ENCODE measurements around the gene IFNL1.

IFNL1 gene

DNA sequence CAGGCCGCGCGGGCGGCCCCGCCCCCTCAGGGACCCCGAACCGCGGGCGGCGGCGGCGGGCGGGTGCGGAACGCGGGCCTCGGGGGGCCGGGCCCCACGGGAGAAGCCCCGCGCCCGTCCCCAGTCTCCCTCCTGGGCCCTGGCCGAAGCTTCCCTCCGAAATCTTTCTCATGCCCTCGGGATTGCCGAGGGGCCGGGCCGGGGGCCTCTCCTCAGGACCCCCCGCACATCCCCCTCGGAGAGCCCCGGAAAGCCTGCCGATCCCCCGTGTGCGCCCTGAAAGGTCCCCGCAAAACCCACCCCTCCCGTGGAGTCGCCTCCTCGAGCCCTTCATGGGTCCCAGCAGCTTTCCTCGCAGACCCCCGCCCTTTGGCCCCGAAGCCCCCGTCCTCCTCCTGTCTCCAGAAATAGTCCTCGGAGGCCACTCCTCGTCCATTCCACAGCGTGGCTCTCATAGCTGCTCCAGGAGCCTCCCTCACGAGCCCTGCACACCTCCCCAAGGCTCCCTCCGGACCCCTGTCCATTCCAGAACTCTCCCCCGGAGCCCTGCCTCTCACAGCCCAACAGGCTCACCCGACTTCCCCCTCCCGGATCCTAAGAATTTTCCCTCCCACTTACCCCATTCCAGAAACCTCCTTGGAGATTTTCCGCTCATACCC, 46.6 kb downstream of the IFNL1 start:
- TF ChIP-seq ISL1 (CRISPR knock-in tag; IDR thresholded peaks at IDR 0.05) (no peak), SNAI2 (CRISPR knock-in tag; IDR thresholded peaks at IDR 0.05) (no peak), ZNF565 (CRISPR knock-in tag; conservative IDR thresholded peaks at IDR 0.05; ENCODE audit: low read depth) (no peak), GLIS3 (CRISPR knock-in tag; IDR thresholded peaks at IDR 0.05) (no peak), ZFP3 (CRISPR knock-in tag; IDR thresholded peaks at IDR 0.05) (no peak), BACH2 (CRISPR knock-in tag; IDR thresholded peaks at IDR 0.05; ENCODE audit: borderline replicate concordance) (no peak), ZC3H10 (CRISPR knock-in tag; IDR thresholded peaks at IDR 0.05) (no peak), ZNF8 (CRISPR knock-in tag; IDR thresholded peaks at IDR 0.05) (no peak), CSDC2 (CRISPR knock-in tag; IDR thresholded peaks at IDR 0.05) (no peak), ARNTL (CRISPR knock-in tag; IDR thresholded peaks at IDR 0.05; ENCODE audit: borderline replicate concordance, low read depth) (no peak), ESRRG (CRISPR knock-in tag; IDR thresholded peaks at IDR 0.05) (no peak), ZNF70 (CRISPR knock-in tag; IDR thresholded peaks at IDR 0.05) (no peak), OSR1 (CRISPR knock-in tag; IDR thresholded peaks at IDR 0.05) (no peak), ZFP30 (CRISPR knock-in tag; IDR thresholded peaks at IDR 0.05) (no peak), TOX (CRISPR knock-in tag; IDR thresholded peaks at IDR 0.05; ENCODE audit: borderline replicate concordance) (no peak), TCF4 (CRISPR knock-in tag; IDR thresholded peaks at IDR 0.05; ENCODE audit: borderline replicate concordance) (no peak)
- TF ChIP-seq, protein P1, sequence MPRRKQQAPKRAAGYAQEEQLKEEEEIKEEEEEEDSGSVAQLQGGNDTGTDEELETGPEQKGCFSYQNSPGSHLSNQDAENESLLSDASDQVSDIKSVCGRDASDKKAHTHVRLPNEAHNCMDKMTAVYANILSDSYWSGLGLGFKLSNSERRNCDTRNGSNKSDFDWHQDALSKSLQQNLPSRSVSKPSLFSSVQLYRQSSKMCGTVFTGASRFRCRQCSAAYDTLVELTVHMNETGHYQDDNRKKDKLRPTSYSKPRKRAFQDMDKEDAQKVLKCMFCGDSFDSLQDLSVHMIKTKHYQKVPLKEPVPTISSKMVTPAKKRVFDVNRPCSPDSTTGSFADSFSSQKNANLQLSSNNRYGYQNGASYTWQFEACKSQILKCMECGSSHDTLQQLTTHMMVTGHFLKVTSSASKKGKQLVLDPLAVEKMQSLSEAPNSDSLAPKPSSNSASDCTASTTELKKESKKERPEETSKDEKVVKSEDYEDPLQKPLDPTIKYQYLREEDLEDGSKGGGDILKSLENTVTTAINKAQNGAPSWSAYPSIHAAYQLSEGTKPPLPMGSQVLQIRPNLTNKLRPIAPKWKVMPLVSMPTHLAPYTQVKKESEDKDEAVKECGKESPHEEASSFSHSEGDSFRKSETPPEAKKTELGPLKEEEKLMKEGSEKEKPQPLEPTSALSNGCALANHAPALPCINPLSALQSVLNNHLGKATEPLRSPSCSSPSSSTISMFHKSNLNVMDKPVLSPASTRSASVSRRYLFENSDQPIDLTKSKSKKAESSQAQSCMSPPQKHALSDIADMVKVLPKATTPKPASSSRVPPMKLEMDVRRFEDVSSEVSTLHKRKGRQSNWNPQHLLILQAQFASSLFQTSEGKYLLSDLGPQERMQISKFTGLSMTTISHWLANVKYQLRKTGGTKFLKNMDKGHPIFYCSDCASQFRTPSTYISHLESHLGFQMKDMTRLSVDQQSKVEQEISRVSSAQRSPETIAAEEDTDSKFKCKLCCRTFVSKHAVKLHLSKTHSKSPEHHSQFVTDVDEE (CRISPR knock-in tag; IDR thresholded peaks at IDR 0.05): no peak
- TF ChIP-seq, protein P2, sequence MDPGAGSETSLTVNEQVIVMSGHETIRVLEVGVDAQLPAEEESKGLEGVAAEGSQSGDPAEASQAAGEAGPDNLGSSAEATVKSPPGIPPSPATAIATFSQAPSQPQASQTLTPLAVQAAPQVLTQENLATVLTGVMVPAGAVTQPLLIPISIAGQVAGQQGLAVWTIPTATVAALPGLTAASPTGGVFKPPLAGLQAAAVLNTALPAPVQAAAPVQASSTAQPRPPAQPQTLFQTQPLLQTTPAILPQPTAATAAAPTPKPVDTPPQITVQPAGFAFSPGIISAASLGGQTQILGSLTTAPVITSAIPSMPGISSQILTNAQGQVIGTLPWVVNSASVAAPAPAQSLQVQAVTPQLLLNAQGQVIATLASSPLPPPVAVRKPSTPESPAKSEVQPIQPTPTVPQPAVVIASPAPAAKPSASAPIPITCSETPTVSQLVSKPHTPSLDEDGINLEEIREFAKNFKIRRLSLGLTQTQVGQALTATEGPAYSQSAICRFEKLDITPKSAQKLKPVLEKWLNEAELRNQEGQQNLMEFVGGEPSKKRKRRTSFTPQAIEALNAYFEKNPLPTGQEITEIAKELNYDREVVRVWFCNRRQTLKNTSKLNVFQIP (CRISPR knock-in tag; IDR thresholded peaks at IDR 0.05; ENCODE audit: borderline replicate concordance, low read depth): no peak
- TF ChIP-seq, protein P3, sequence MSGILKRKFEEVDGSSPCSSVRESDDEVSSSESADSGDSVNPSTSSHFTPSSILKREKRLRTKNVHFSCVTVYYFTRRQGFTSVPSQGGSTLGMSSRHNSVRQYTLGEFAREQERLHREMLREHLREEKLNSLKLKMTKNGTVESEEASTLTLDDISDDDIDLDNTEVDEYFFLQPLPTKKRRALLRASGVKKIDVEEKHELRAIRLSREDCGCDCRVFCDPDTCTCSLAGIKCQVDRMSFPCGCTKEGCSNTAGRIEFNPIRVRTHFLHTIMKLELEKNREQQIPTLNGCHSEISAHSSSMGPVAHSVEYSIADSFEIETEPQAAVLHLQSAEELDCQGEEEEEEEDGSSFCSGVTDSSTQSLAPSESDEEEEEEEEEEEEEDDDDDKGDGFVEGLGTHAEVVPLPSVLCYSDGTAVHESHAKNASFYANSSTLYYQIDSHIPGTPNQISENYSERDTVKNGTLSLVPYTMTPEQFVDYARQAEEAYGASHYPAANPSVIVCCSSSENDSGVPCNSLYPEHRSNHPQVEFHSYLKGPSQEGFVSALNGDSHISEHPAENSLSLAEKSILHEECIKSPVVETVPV (CRISPR knock-in tag; IDR thresholded peaks at IDR 0.05): no peak
- TF ChIP-seq, protein P4, sequence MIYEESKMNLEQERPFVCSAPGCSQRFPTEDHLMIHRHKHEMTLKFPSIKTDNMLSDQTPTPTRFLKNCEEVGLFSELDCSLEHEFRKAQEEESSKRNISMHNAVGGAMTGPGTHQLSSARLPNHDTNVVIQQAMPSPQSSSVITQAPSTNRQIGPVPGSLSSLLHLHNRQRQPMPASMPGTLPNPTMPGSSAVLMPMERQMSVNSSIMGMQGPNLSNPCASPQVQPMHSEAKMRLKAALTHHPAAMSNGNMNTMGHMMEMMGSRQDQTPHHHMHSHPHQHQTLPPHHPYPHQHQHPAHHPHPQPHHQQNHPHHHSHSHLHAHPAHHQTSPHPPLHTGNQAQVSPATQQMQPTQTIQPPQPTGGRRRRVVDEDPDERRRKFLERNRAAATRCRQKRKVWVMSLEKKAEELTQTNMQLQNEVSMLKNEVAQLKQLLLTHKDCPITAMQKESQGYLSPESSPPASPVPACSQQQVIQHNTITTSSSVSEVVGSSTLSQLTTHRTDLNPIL (CRISPR knock-in tag; IDR thresholded peaks at IDR 0.05; ENCODE audit: low read depth): no peak
- ATAC-seq: no peak

DNA sequence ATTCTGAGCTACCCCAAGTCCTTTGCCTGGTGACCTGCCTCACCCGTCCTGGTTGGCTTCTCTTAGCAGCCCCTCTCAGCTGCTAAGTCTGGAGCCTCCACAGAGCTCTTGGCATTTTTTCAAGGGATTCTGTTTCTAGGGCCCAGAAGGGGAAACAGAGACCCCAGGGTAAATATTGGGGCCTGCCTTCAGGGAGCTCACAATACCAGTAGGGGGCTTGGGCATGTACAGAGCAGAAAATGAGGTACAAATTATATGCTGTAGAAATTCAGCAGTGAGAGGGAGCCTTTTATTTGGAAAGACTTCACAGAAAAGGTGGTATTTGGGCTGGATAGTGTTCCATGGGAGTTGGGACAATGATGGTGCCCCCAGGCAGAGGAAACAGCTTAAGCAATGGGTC, 49.7 kb downstream of the IFNL1 start:
- no peak for TF ChIP-seq RARB (CRISPR knock-in tag; IDR thresholded peaks at IDR 0.05)
- TF ChIP-seq ZNF70 (CRISPR knock-in tag; IDR thresholded peaks at IDR 0.05): no peak
- TF ChIP-seq TOX (CRISPR knock-in tag; IDR thresholded peaks at IDR 0.05; ENCODE audit: borderline replicate concordance): no peak
- no peak for ATAC-seq

DNA sequence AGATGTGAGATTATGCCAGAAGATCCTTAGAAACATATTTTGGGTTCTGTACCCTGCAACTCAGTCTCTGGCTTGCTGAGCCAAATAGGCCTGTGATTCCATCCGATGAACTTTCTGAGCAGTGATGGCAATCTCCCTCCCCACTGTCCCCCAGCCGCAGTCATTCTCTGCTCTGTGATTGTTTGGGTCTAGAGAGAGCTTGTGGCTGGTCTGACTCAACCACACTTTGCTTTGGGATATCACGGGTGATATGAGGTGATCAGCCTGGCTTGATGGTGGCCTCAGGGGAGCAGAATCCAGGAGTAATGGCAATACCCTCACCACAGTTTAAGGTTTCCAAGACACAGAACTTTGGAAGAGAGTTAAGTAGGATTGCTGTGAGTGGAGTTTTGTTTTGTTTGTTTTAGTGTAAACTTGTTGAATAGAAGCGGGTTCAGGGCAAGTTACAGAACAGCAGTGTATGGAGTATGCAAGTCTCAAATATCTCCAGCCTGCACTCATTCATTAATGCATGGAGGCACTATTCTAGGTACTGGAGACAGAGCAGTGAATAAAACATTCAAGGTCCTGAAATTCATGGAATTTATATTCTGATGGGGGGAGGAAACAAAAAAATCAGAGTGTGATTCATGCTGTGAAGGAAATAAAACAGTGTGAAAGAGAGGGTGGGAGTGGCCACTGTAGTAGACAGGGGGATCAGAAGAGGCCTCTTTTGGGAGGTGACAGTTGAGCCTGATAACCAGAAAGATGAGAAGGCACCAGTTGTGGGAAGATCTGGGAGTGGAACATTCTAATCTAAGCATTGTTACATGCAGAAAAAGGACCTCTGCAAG, 51.3 kb downstream of the IFNL1 start:
- no peak; the same call in 2 of the 3 replicates for ATAC-seq
- TF ChIP-seq GLIS3 (CRISPR knock-in tag; IDR thresholded peaks at IDR 0.05) (no peak), BACH2 (CRISPR knock-in tag; IDR thresholded peaks at IDR 0.05; ENCODE audit: borderline replicate concordance) (no peak), ZNF8 (CRISPR knock-in tag; IDR thresholded peaks at IDR 0.05) (no peak), TOX (CRISPR knock-in tag; IDR thresholded peaks at IDR 0.05; ENCODE audit: borderline replicate concordance) (no peak), RARB (CRISPR knock-in tag; IDR thresholded peaks at IDR 0.05) (no peak), TCF4 (CRISPR knock-in tag; IDR thresholded peaks at IDR 0.05; ENCODE audit: borderline replicate concordance) (no peak), CSDC2 (CRISPR knock-in tag; IDR thresholded peaks at IDR 0.05) (no peak)
- TF ChIP-seq, protein P3 (CRISPR knock-in tag; IDR thresholded peaks at IDR 0.05): no peak

Data from SK-N-SH treated with all-trans-retinoic acid at 6 μM for 48 hours (cell line).